ENCODE data around the gene SOBP.
A peak's percentile ranks its signal among the peaks of the same experiment; 100 is the strongest.

SOBP gene

GRCh38 chr6:107644513-107644912, 154.6 kb downstream of the SOBP start:
- no peak for DNase-seq

GRCh38 chr6:107645740-107646139, 155.8 kb downstream of the SOBP start:
- DNase-seq: no peak

GRCh38 chr6:107646176-107646575, 156.3 kb downstream of the SOBP start:
- DNase-seq: no peak

DNA sequence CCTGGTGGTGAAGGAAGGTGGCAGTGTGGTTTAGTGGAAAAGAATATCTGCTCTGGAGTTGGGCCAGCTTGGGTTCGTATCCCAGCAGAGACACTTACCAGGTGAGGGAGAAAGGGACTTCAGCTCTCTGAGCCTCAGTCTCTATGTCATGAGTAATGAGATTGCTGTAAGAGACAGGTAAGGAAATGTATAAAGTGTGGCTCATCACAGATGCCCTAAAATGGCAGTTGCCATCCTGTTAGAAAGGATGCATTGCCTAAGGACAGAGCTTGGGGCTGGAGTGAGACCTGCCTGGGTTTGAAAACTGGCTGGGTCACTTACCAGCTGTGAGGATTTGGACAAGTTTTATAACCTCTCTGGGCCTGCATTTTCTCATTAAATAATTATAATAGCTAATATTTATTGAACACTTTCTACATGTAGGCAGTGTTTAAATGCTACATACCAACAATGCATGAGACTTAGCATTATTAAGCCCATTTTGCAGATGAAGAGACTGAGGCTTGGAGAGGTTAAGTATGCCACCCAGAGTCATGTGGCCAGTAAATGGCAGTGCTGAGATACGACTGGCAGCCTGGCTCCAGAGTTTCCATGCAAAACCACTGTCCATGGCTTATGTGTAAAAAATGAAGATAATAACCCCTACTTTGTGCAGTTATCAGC, 157.0 kb downstream of the SOBP start:
- no peak for DNase-seq

GRCh38 chr6:107647439-107647948, 157.6 kb downstream of the SOBP start:
- no peak for DNase-seq

- DNase-seq: no peak
Measured at GRCh38 chr6:107648983-107649382, 159.1 kb downstream of the SOBP start.

DNA sequence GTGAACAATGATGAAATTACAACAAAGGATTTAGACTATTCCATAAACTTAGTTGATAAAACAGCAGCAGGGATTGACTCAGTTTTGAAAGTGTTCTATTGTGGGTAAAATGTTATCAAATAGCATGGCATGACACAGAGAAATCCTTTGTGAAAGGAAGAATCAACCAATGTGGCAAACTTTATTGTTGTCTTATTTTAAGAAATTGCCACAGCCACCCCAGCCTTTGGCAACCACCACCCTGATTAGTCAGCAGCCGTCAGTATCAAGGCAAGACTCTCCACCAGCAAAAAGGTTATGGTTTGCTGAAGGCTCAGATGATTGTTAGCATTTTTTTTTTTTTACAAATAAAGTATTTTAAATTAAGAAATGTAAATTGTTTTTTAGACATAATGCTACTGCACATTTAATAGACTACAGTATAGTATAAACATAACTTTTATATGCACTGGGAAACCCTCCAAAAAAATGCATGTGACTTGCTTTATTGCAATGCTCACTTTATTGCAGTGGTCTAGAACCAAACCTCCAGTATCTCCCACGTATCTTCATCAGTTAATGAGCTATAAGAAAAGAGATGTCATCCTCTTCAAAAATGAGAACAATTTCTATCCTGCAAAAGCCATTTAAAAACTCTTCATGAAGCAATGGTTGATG, 162.7 kb downstream of the SOBP start:
- no peak for DNase-seq

DNA sequence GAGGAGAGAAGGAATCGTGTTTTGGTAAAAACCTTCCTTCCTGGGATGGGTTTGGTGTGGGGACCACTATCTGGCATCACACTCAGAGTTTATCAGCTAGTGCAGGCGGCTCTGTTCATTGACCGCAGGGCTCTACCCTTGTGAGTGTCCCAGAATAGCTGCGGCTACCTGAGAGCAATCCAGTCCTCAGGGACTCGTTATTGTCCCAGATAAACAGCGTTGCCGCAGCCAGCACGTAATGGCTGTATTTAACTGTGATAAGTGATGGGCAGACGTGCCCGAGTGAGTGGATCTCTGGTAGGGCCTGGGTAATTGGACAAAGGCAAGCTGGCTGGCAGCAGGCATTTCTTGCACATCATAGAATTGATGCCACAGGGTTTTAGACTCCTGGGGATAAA, 163.3 kb downstream of the SOBP start:
- no peak for DNase-seq

GRCh38 chr6:107653861-107654394, 164.0 kb downstream of the SOBP start:
- no peak for DNase-seq

DNA sequence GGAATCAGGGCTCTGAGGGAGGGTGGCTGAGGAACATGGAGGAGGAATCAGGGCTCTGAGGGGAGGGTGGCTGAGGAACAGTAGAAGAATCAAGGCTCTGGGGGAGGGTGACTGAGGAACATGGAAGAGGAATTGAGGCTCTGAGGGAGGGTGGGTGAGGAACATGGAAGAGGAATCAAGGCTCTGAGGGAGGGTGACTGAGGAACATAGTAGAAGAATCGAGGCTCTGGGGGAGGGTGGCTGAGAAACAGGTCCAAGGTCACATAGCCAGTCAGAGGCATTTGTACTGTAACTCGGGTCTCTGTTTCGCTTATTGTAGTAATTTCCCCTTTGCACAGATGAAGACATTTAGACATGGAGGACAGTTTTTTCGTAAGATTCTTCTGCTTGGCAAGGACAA, 164.8 kb downstream of the SOBP start:
- DNase-seq: no peak

GRCh38 chr6:107655245-107655644, 165.3 kb downstream of the SOBP start:
- no peak for DNase-seq

DNA sequence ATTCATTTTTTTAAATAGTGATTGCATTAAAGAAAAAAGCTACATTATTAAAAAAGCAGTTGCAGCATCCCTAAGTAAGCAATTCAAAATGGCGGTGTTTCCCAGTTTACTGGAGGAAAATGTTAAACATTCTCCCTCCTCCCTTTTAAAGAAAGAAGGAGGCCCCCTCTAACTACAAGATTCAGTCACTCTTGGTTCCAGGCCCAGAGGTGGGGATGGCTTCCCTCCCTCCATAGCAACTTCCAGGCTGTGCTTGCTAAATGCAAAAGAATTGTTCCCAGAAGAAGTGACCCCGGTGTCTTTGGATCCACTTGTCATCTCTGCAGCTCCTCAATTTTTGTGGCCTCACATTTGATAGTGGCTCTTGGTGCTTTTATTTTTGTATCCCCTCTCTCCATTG, 165.9 kb downstream of the SOBP start:
- no peak for DNase-seq

DNA sequence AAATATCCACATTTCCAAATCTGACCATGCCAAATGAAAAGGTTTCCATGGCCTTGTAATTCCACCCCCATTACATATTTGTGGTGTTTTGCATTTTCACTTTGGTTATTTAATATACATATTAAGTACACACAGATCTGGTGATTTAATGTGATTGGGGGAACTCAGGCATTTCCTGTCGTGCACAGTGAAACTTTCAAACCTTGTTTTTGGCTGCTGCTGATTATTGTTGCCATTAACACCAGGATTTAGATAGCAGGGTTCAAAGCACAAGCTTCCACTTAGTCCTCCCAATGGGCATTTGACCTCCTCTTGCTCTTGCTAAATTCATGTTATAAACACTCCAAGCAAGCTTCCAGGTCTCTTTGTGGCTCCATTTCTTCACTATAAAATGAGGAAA, 166.5 kb downstream of the SOBP start:
- no peak for DNase-seq

GRCh38 chr6:107656883-107657282, 167.0 kb downstream of the SOBP start:
- no peak for DNase-seq

DNA sequence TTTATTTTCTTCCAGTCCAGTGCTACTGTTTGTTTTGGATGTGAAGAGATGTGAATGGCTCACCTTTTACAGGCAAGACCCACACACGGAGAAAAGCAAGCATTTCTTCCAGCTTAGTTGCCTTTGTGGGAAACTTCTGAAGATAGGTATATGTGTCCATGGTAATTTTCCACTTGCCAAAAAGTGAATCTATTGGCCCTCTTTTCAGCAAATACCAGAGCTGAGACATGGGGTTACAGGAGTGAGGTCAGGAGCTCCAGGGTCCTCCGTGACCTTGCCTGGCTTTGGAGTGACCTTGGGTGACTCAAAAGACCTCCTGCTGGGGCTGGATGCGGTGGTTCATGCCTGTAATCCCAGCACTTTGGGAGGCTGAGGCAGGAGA, 167.4 kb downstream of the SOBP start:
- no peak for DNase-seq

DNA sequence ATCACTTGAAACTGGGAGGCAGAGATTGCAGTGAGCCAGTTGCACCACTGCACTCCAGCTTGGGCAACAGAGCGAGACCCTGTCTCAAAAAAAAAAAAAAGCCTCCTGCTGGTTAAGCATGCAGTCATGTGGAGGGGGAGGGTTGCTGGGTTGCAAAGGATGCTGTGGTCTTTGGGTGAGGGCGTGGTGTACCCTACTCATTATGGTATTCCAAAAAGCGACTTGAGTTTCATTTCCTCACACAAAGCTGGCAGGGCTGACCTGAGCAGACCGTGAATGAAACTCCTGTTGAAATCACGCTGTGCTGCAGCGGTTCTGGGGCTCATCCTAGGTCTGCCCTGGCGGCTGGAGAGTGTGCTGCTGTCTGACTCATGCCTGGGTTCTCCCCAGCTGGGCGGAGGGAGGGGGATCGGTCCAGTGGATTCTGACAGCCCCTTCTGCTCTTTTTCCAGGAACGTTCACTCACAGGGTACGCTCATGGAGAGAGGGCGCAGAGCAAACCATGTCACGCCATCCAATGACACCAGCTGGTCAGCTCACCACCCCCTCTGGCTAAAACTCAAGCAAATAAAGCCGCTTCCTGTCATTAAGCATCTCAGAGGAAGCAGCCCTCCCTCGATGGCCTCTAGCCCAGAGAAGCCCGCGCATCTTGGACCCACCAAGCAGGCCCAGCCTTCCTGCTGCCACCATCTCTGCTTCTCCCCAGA, 168.0 kb downstream of the SOBP start:
- DNase-seq: peak; percentile 29

GRCh38 chr6:107658920-107659865, 169.3 kb downstream of the SOBP start:
- no peak for DNase-seq

GRCh38 chr6:107660839-107661238, 170.9 kb downstream of the SOBP start:
- no peak for DNase-seq

DNA sequence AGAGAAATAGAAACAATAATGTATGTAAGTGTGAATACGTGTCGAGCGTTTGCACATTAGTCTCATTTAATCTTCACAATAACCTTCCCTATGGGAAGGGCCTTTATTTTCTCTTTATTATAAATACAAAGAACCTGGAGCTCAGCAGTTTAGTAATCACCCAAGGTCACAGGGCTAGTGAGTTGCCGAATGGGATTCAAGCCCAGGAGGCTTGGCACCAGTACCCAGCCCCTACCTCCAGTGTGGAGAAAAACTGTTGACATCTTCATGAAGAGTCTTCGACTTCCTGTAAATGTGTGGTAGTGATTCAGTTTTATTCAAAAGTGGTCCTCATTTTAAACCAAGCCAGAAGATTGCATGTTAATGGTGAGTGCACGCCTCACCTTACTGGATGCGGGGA, 171.4 kb downstream of the SOBP start:
- no peak for DNase-seq

- no peak for DNase-seq
Measured at GRCh38 chr6:107662333-107662732, 172.4 kb downstream of the SOBP start.

- no peak for DNase-seq
Measured at GRCh38 chr6:107663308-107663707, 173.4 kb downstream of the SOBP start.

DNA sequence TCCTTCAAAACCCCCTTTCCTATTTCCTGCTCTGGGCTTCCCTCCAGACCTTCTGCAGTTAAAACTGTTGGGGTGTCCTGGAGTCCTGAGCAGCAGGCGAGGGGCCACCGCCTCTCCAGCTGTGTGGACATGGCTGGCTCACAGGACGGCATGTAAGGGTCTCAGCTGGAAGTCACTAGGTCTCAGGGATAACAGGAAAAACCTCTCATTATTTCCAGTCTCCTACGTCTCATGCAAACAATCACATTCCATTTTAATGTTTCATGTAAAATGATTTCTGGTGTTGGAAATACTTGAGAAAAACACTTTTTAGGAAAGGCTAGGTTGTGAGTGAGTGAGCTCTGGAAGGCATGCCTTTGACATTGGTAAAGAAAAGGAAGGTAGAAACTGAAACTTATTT, 175.5 kb downstream of the SOBP start:
- DNase-seq: no peak
